Endodermal cell (in vitro differentiated cells): ENCODE data around the gene PPP2R2C. TPM values are rescaled to one million over a fixed set of nuclear protein-coding genes. Genes with fewer than 3 reads are reported as not detected.

ENCODE experiments used
- DNase-seq: peaks from one replicate; pipeline ENCODE4 v3.0.0-alpha.2; 2017
- H3K27ac ChIP-seq: 2 replicates; pipeline ENCODE4 v1.5.1; 2013; ENCODE audit warnings: mild to moderate bottlenecking, low read depth, low read length, moderate library complexity
- H3K27me3 ChIP-seq: 2 replicates; pipeline ENCODE4 v1.6.1; 2013; ENCODE audit warnings: mild to moderate bottlenecking, low read length, moderate library complexity; ENCODE audit not compliant: insufficient read depth, control insufficient read depth, poor library complexity, severe bottlenecking
- H3K36me3 ChIP-seq: 2 replicates; pipeline ENCODE4 v1.7.0; 2013; ENCODE audit warnings: mild to moderate bottlenecking, low read length, moderate library complexity; ENCODE audit not compliant: control insufficient read depth, insufficient read depth
- H3K4me1 ChIP-seq: one replicate; pipeline ENCODE4 v1.7.0; 2013; ENCODE audit warnings: low read length; ENCODE audit not compliant: control insufficient read depth, insufficient read depth
- H3K4me3 ChIP-seq: 2 replicates; pipeline ENCODE4 v1.5.1; 2013; ENCODE audit warnings: mild to moderate bottlenecking, low read length, moderate library complexity
- H3K9ac ChIP-seq: 2 replicates; pipeline ENCODE4 v1.6.1; 2013; ENCODE audit warnings: mild to moderate bottlenecking, low read length, moderate library complexity; ENCODE audit not compliant: poor library complexity, severe bottlenecking; ENCODE audit errors: extremely low read depth
- H3K9me3 ChIP-seq: 2 replicates; pipeline ENCODE4 v1.6.1; 2013; ENCODE audit warnings: mild to moderate bottlenecking, low read length, moderate library complexity; ENCODE audit not compliant: control insufficient read depth
- H3K27ac Mint-ChIP-seq: 2 replicates; pipeline ENCODE4 v1.8.0; 2020; ENCODE audit warnings: mixed read lengths
- H3K27me3 Mint-ChIP-seq: 2 replicates; pipeline ENCODE4 v1.8.0; 2021; ENCODE audit warnings: mild to moderate bottlenecking, mixed read lengths; ENCODE audit not compliant: insufficient read depth
- H3K36me3 Mint-ChIP-seq: 2 replicates; pipeline ENCODE4 v1.8.0; 2020; ENCODE audit warnings: low read depth, mixed read lengths
- H3K4me1 Mint-ChIP-seq: 2 replicates; pipeline ENCODE4 v1.8.0; 2020; ENCODE audit warnings: mixed read lengths
- H3K4me3 Mint-ChIP-seq: 2 replicates; pipeline ENCODE4 v1.8.0; 2020; ENCODE audit warnings: mild to moderate bottlenecking, moderate library complexity, mixed read lengths
- H3K9me3 Mint-ChIP-seq: 2 replicates; pipeline ENCODE4 v1.8.0; 2020; ENCODE audit warnings: mild to moderate bottlenecking, mixed read lengths
- CTCF ChIP-seq: fragments of 200-600 bp; sonication (generic); conservative IDR thresholded peaks from 2 replicates; pipeline ENCODE4 v1.5.0; 2021; ENCODE audit warnings: antibody characterized with exemption, mild to moderate bottlenecking
- WGBS, 2 experiments: methylation state at CpG; one replicate each; pipeline versions ENCODE4 v1.1.5 to v1.1.7; 2013; ENCODE audit warnings: missing lambda C conversion rate in 2 of 2, mixed read lengths in 1 of 2; ENCODE audit not compliant: insufficient coverage in 1 of 2, insufficient read length in 1 of 2; 5-methylcytosine and 5-hydroxymethylcytosine counted together
- total RNA-seq, 2 donors: library from RNA; stranded (reverse); fragmentation: NEBNext Ultra II Directional in 1 of 2; extraction: Animal tissue kit (Norgen Biotek cat#: 25700) in 1 of 2; gene quantifications; 2 replicates in 1 of 2; 3 replicates in 1 of 2; pipeline ENCODE4 v1.2.1, GENCODE V29; 2021

The PPP2R2C gene
- total RNA-seq, 2 donors from 2014 or later = 4.4 to 19.2 TPM

- H3K9me3 ChIP-seq = peaks cover 23% of the 10 kb centered on the region
- H3K36me3 Mint-ChIP-seq = peaks cover 9% of the 10 kb centered on the region
Measured at GRCh38 chr4:6506616-6507140, 34.3 kb upstream of the PPP2R2C start.

DNA sequence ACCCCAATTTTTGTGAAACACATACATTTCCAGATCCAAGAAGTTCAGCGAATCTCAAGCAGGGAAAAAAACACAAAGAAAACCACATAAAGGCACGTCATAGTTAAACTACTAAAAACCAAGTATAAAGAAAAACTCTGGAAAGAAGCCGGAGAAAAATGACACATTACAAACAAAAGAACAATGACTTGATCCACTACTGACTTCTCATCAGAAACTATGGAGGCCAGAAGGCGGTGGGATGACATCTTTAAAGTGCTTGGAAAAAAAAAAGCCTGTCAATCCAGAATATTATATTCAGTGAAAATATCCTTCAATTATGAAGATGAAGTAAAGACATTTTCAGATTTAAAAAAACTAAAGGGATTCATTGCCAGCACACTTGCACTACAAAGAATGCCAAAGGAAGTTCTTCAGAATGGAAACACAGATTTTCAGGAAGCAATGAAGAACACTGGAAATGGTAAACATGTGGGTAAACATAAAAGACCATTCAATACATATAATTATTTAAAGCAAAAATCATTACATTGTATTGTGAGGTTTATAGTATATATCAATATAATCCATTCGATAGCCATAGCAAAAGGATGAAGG, 32.6 kb upstream of the PPP2R2C start:
- H3K36me3 ChIP-seq = no peaks in the 10 kb centered on the region
- no peak overlapping the region for H3K27ac ChIP-seq
- H3K4me3 Mint-ChIP-seq = no peak overlapping the region
- H3K9ac ChIP-seq = no peak overlapping the region
- H3K4me1 Mint-ChIP-seq = no peaks in the 10 kb centered on the region
- no peak for DNase-seq
- H3K4me1 ChIP-seq = no peaks in the 10 kb centered on the region
- H3K36me3 Mint-ChIP-seq = peaks cover 5% of the 10 kb centered on the region
- H3K27ac Mint-ChIP-seq = no peak overlapping the region
- peaks cover 23% of the 10 kb centered on the region for H3K9me3 ChIP-seq
- peaks cover 43% of the 10 kb centered on the region for H3K9me3 Mint-ChIP-seq
- TF ChIP-seq CTCF = no peak
- H3K27me3 ChIP-seq = no peaks in the 10 kb centered on the region
- peaks cover 14% of the 10 kb centered on the region for H3K27me3 Mint-ChIP-seq
- H3K4me3 ChIP-seq = no peak overlapping the region
- 83 to 100% methylated on average over 1 to 4 of the region's 5 CpGs for WGBS, 2 experiments

More at GRCh38 chr4:6506616-6507140, 34.3 kb upstream of the PPP2R2C start:
- no peak for TF ChIP-seq CTCF
- Histone ChIP-seq H3K27me3 (no peaks in the 10 kb centered on the region), H3K4me1 (no peaks in the 10 kb centered on the region), H3K27ac (no peak overlapping the region), H3K36me3 (no peaks in the 10 kb centered on the region), H3K9ac (no peak overlapping the region), H3K4me3 (no peak overlapping the region)
- Mint-ChIP-seq H3K27me3 (peaks cover 12% of the 10 kb centered on the region), H3K4me3 (no peak overlapping the region), H3K4me1 (no peaks in the 10 kb centered on the region), H3K9me3 (peaks cover 55% of the 10 kb centered on the region), H3K27ac (no peak overlapping the region)
- no peak for DNase-seq
- WGBS, 2 experiments = 87 to 92% methylated on average over 3 of the region's 3 CpGs

GRCh38 chr4:6502747-6503465, 30.5 kb upstream of the PPP2R2C start:
- H3K4me3 Mint-ChIP-seq = no peak overlapping the region

More at GRCh38 chr4:6502747-6503465, 30.5 kb upstream of the PPP2R2C start:
- no peak for TF ChIP-seq CTCF
- no peaks in the 10 kb centered on the region for H3K4me1 ChIP-seq
- H3K36me3 ChIP-seq = no peaks in the 10 kb centered on the region
- no peaks in the 10 kb centered on the region for H3K4me1 Mint-ChIP-seq
- peaks cover 14% of the 10 kb centered on the region for H3K27me3 Mint-ChIP-seq
- peaks cover 23% of the 10 kb centered on the region for H3K9me3 ChIP-seq
- H3K27me3 ChIP-seq = no peaks in the 10 kb centered on the region
- H3K27ac Mint-ChIP-seq = no peak overlapping the region
- no peak overlapping the region for H3K4me3 ChIP-seq
- WGBS, 2 experiments = 72 to 84% methylated on average over 6 of the region's 6 CpGs
- no peak overlapping the region for H3K9ac ChIP-seq
- H3K9me3 Mint-ChIP-seq = peaks cover 43% of the 10 kb centered on the region
- H3K36me3 Mint-ChIP-seq = peaks cover 5% of the 10 kb centered on the region
- no peak for DNase-seq
- no peak overlapping the region for H3K27ac ChIP-seq
